Smooth muscle cell (in vitro differentiated cells): ENCODE data around the gene EFNA5. TPM values are rescaled to one million over a fixed set of nuclear protein-coding genes. Genes with fewer than 3 reads are reported as not detected.

Experiments
- DNase-seq: peaks from one replicate; lab custom pipeline; 2025; ENCODE audit not compliant: unreplicated experiment; lab: John Stamatoyannopoulos, UW
- H2AFZ ChIP-seq: fragments of 200-600 bp; sonication (generic); 2 replicates; pipeline ENCODE4 v1.6.0; 2016; ENCODE audit warnings: antibody characterized with exemption, low read depth, mild to moderate bottlenecking
- H3F3A ChIP-seq: fragments of 200-600 bp; sonication (generic); 2 replicates; pipeline ENCODE4 v1.6.0; 2017; ENCODE audit warnings: antibody characterized with exemption, low read depth
- H3K27ac ChIP-seq: fragments of 200-600 bp; sonication (generic); 2 replicates; pipeline ENCODE4 v1.5.1; 2016; ENCODE audit warnings: low read depth, mild to moderate bottlenecking
- H3K27me3 ChIP-seq: fragments of 200-600 bp; sonication (generic); 2 replicates; pipeline ENCODE4 v1.6.1; 2016; ENCODE audit warnings: low read depth, mild to moderate bottlenecking
- H3K36me3 ChIP-seq: fragments of 200-600 bp; sonication (generic); 2 replicates; pipeline ENCODE4 v1.5.1; 2016; ENCODE audit warnings: low read depth
- H3K4me1 ChIP-seq: fragments of 200-600 bp; sonication (generic); 2 replicates; pipeline ENCODE4 v1.5.1; 2016; ENCODE audit warnings: low read depth
- H3K4me2 ChIP-seq: fragments of 200-600 bp; sonication (generic); 2 replicates; pipeline ENCODE4 v1.6.0; 2016; ENCODE audit warnings: mild to moderate bottlenecking
- H3K4me3 ChIP-seq: fragments of 200-600 bp; sonication (generic); 2 replicates; pipeline ENCODE4 v1.5.1; 2016; ENCODE audit warnings: mild to moderate bottlenecking
- H3K79me2 ChIP-seq: fragments of 200-600 bp; sonication (generic); 2 replicates; pipeline ENCODE4 v1.6.0; 2016; ENCODE audit warnings: low read depth, mild to moderate bottlenecking
- H3K9ac ChIP-seq: fragments of 200-600 bp; sonication (generic); 2 replicates; pipeline ENCODE4 v1.6.0; 2016; ENCODE audit warnings: low read depth
- H3K9me3 ChIP-seq: fragments of 200-600 bp; sonication (generic); replicated peaks from 2 replicates; pipeline ENCODE4 v1.5.1; 2016; ENCODE audit warnings: low read depth
- H4K20me1 ChIP-seq: fragments of 200-600 bp; sonication (generic); 2 replicates; pipeline ENCODE4 v1.6.0; 2016; ENCODE audit warnings: low read depth
- CTCF ChIP-seq: fragments of 200-600 bp; sonication (generic); IDR thresholded peaks from 2 replicates; pipeline ENCODE4 v1.5.1; 2017; ENCODE audit warnings: borderline replicate concordance, mild to moderate bottlenecking, antibody characterized with exemption; ENCODE audit not compliant: insufficient read depth, poor library complexity, severe bottlenecking
- WGBS: methylation state at CpG from one replicate; pipeline ENCODE4 v1.1.7; 2016; ENCODE audit warnings: low lambda C conversion rate; 5-methylcytosine and 5-hydroxymethylcytosine counted together
- polyA plus RNA-seq: library from polyadenylated mRNA; unstranded; fragments of >200 nt; fragmentation: Nextera tagmentation; extraction: Ambion mirVana; gene quantifications from 2 replicates; pipeline ENCODE4 v1.2.1, GENCODE V29; 2016
- total RNA-seq: library from RNA; depleted of rRNA; stranded (reverse); fragments of >200 nt; gene quantifications from 2 replicates; pipeline ENCODE4 v1.2.3, GENCODE V29; 2014

Gene EFNA5
- total and polyA plus RNA-seq, 2 experiments from 2014 or later: 0.32 to 8.8 TPM

- no peak for TF ChIP-seq CTCF
- H3K79me2 ChIP-seq: no peaks in the 10 kb centered on the region
- H3K4me2 ChIP-seq: peak overlapping the region; percentile 41
- peak overlapping the region; percentile 3 for H2AFZ ChIP-seq
- 2% methylated on average over 2 of the region's 2 CpGs for WGBS
- no peak for DNase-seq
- H3K4me3 ChIP-seq: no peak overlapping the region
- H3F3A ChIP-seq: peaks cover 16% of the 10 kb centered on the region
- H3K36me3 ChIP-seq: no peaks in the 10 kb centered on the region
- H3K9ac ChIP-seq: no peak overlapping the region
- H3K9me3 ChIP-seq: no peaks in the 10 kb centered on the region
- no peaks in the 10 kb centered on the region for H3K27me3 ChIP-seq
- H3K4me1 ChIP-seq: peaks cover 13% of the 10 kb centered on the region
- H4K20me1 ChIP-seq: no peaks in the 10 kb centered on the region
- H3K27ac ChIP-seq: peak overlapping the region; percentile 41
Measured at GRCh38 chr5:107425541-107426031, 245.2 kb downstream of the EFNA5 start.

GRCh38 chr5:107424491-107424890 is 246.2 kb downstream of the EFNA5 start:
- 36% methylated on average over 2 of the region's 2 CpGs for WGBS
- Histone ChIP-seq H3K27ac (no peak overlapping the region), H3K79me2 (no peaks in the 10 kb centered on the region), H3K27me3 (no peaks in the 10 kb centered on the region), H3F3A (peaks cover 16% of the 10 kb centered on the region), H4K20me1 (no peaks in the 10 kb centered on the region), H3K36me3 (no peaks in the 10 kb centered on the region), H3K4me2 (no peak overlapping the region), H3K4me3 (no peak overlapping the region), H3K9ac (no peak overlapping the region), H3K4me1 (peaks cover 8% of the 10 kb centered on the region), H2AFZ (no peak overlapping the region), H3K9me3 (no peaks in the 10 kb centered on the region)
- DNase-seq: no peak
- TF ChIP-seq CTCF: no peak

- H2AFZ ChIP-seq: no peak overlapping the region
Measured at GRCh38 chr5:107422494-107422893, 248.2 kb downstream of the EFNA5 start.

More at GRCh38 chr5:107422494-107422893, 248.2 kb downstream of the EFNA5 start:
- DNase-seq: no peak
- Histone ChIP-seq H3F3A (peaks cover 7% of the 10 kb centered on the region), H3K4me1 (peaks cover 8% of the 10 kb centered on the region), H4K20me1 (no peaks in the 10 kb centered on the region), H3K79me2 (no peaks in the 10 kb centered on the region), H3K36me3 (no peaks in the 10 kb centered on the region), H3K27ac (no peak overlapping the region), H3K4me2 (no peak overlapping the region), H3K9ac (no peak overlapping the region), H3K9me3 (no peaks in the 10 kb centered on the region), H3K27me3 (no peaks in the 10 kb centered on the region), H3K4me3 (no peak overlapping the region)
- TF ChIP-seq CTCF: no peak
- WGBS: 69% methylated on average over 4 of the region's 4 CpGs
